ENCODE data around the gene FNBP1L.

The FNBP1L gene

DNA sequence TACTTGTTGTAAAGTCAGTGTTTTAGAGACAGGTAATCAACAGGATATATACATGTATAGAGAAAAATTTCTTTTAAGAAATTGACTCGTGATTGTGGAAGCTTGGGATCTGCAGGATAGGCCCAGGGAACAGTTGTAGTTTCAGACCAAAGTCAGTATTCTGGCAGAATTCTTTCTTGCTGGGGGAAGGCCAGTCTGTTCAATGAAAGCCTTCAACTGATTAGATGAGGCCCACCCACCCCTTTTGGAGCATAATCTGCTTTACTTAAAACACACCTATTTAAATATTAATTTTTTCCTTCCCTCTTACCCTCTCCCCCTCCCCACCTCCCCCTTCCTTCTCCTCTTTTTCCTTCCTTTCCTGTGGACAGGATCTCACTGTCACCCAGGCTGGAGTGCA is 48.0 kb downstream of the FNBP1L start:
- DNase-seq: no peak

DNA sequence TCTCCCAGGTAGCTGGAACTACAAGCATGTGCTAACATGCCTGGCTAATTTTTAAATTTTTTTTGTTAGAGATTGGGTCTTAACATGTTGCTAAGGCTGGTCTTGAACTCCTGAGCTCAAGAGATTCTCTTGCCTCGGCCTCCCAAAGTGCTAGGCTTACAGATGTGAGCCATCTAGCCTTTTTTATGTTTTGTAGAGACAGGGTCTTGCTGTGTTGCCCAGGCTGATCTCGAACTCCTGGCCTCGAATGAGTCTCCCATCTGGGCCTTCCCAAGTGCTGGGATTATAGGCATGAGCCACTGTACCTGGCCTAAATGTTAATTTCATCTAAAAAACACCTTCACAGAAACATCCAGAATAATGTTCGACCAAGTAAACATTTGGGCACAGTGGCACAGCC is 48.6 kb downstream of the FNBP1L start:
- no peak for DNase-seq

DNA sequence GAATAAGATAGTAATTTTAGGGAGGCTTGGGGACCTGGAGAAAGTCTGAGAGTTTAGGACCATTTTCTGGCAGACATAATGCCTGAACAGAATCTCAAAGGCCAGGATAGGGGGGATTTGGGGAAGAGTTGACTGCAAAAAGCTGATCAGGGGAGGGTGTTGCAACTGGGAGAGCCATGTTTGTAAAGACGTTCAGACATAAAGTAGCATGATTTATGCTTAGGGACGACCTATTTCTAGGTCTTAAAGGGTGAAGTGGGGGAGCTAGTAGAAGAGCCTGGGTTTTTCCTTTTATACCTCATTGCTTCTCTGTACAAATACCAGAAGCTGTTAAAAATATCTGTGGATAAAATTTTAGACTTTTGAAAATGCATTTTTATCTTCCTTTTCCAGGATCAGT is 51.2 kb downstream of the FNBP1L start:
- DNase-seq: no peak

DNA sequence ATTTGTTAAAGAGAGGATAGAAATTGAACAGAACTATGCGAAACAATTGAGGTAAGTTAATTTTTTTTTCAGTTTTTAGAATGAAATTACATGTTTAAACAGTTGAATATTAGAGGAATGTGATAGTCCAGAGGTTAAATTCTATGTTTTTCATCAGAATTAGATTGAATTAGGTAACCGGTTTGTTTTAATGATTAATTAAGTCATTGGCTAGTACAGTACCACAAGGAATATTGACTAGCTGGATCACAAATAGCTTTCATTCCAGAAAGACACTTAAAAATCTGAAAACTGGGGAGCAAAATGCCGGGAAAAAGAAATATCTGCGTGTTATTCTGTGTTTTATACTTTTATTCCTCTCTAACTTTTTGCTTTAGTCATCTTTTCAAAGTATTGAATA is 51.6 kb downstream of the FNBP1L start:
- DNase-seq: no peak

DNA sequence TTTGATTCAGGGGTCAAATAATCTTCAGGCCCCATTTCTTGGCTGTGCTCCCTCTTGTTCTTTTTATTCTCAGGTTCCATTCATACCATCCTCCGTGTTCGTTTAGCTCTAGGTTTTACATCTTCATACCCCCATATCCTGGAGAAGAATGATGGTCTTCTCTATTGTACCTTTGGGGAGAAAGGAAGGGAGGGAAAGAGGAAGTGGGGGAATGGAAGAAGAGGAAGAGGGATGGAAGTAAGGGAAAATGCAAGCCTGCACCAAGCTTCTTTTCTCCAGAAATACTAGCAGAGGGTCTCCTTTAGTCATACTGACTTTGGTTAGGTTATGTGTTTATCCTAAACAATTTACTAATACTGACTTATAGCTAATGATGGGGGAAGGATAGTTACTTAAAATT is 52.4 kb downstream of the FNBP1L start:
- no peak for DNase-seq

DNA sequence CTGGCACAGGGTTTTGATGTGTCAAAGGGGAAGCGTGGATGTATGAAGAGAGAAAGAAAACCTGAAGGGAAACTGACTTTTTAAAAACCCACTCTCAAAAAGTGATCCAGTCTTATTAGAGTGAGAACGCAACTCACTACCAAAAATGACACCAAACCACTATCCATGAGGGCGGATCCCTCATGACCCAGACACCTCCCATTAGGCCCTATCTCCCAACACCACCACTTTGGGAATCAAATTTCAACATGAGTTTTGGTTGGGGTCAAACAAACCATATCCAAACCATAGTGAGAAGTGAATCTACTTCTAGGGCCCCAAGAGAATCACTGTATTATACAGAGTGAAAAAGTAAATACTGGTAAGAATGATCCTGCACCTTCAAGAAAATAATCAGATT is 53.5 kb downstream of the FNBP1L start:
- no peak for DNase-seq

DNA sequence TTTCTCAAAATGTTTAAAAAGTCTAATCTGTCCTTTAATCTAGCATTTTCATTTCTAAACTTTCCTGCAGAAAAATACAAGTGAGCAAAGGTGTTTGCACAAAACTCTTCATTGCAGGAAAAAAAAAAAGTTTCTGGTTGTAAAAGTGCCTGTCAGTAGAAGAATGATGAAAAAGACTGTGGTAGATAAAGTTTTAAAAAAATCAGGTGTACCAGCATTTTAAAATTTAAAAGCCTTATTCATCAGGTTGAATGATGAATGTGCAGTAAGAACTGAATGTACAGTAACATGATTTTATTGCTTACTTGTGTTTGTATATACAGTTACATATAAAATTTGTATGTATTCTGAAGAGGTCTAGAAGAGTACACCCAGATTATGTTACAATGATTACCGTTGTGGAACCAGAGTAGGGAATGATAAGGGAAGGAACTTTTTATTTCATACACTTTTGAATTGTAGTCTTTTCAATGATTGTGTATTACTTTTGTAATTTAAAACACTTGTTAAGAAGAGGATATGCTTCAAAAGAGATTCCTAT is 54.0 kb downstream of the FNBP1L start:
- no peak for DNase-seq

DNA sequence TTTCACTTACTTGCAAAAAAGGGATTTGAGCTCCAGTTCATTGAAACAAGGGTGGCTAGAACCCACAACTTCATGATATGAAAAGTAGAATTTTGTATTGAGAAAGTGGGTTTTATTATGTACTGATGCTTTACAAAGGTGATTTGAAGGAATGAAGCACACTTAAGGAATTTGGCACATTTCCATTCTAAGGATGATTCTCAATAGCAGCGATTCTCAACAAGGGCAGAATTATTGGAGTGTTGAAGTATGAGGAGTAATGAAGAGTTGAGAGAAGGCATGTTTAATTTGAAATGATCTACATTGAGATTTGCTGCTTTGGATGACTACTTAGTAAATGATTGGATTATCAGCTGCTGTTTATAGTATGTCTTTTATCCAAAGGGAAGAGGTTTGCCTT is 54.7 kb downstream of the FNBP1L start:
- DNase-seq: no peak

DNA sequence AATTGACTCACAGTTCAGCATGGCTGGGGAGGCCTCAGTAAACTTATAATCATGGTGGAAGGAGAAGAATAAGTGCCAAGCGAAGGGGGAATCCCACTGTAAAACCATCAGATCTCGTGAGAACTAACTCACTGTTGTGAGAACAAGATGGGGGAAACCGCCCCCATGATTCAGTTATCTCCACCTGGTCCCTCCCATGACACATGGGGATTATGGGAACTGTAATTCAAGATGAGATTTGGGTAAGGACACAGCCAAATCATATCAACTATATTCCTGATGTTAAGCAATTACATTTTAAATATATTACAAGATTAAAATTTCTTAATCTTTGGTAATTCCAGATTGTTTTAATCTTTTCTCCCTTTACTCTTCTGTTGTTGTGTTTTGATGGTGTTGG is 55.2 kb downstream of the FNBP1L start:
- no peak for DNase-seq

DNA sequence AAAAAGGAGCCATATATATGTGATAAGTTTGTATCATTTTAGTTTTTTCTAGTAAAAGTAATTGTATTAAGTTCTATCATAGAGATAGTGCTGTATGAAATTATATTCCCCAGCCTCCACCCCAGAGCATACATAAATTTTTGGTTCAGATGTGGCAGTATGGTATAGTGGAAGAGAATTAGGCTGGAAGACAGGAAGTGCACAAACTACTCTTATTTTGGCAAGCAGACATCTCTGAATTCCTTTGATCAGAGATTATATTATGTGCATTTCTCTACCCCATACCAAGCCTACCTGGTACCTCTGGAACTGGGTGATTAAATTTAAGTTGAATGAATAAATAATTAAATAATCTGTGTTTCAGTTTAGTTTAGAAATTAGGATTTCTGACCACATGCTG is 55.9 kb downstream of the FNBP1L start:
- DNase-seq: no peak

DNA sequence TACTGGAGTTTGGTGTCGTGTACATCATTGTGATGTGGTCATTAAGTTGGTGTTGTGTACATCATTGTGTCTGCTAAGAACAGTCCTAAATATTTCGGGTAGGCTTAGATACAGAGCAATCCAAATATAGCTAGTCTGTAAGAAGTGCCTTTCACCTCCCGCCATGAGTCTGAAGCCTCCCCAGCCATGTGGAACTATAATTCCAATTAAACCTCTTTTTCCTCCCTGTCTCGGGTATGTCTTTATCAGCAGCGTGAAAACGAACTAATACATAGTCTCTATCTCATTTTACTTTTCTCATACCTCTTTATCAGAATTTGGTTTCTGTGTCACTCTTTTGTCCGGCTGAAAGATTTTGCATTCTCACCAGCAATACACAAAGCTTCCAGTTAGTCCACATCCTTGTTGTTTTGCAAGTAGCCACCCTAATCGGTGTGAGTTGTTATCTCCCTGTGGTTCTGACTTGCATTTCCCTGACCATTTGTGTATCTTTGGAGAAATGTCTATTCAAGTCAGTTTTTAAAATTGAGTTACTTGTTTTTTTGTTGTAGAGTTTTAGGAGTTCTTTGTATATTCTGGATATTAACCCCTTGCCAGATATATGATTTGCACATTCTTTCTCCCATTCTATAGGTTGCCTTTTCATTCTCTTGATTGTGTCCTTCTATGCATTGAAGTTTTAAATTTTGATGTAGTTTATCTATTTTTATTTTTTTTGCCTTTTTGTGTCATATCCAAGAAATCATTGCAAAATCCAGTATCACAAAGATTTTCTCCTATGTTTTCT is 56.5 kb downstream of the FNBP1L start:
- DNase-seq: no peak

DNA sequence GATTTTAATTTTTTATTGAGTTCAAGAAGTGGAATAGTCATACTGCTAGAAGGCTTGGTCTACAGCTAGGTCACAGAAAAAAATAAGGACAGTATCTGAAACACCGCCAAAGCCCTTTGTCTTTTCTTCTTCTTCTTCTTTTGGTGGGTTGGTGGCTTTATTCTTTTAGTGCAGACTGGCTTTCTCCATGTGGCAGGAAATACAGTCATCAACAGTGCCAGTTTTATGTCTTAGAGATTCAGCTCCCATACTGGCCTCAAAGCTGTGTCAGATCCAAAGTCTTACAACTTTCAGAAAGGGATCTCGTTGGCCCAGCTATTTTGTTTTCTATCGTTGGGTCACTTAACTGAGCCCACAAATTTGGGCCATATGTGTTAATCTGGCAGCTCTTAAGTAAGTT is 58.2 kb downstream of the FNBP1L start:
- DNase-seq: no peak

DNA sequence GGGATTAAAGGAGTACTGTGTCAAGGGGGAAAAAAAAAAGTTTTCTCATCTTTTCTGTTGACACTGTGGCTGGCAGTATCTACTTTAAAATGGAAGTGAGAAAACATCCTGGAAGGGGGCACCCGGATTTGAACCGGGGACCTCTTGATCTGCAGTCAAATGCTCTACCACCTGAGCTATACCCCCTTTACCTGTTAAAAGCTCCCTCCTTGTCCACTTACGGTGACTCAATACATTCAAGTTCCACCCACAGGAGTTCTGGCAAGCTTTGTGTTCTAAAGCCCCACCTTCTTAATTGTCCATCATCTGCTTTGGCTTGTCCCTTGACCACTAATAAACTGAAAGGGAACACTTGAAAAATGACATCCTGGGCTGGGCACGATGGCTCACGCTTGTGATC is 68.2 kb downstream of the FNBP1L start:
- no peak for DNase-seq

DNA sequence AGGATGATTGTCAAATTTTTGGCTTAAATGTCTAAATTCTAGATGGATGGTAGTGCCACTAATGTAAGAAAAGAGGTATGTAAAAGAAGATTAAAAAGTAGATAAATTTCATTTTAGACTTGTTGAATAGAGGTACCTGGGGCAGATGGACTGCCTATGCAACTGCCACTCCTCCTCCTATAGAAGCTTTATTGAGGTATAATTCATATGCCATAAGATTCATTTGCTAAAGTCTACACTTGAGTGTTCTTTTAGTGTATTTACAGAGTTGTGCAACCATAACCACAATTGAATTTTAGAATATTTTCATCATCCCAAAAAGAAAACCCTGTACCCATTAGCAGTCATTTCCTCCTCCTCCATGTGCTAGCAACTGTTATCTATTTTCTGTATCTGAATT is 70.6 kb downstream of the FNBP1L start:
- no peak for DNase-seq

DNA sequence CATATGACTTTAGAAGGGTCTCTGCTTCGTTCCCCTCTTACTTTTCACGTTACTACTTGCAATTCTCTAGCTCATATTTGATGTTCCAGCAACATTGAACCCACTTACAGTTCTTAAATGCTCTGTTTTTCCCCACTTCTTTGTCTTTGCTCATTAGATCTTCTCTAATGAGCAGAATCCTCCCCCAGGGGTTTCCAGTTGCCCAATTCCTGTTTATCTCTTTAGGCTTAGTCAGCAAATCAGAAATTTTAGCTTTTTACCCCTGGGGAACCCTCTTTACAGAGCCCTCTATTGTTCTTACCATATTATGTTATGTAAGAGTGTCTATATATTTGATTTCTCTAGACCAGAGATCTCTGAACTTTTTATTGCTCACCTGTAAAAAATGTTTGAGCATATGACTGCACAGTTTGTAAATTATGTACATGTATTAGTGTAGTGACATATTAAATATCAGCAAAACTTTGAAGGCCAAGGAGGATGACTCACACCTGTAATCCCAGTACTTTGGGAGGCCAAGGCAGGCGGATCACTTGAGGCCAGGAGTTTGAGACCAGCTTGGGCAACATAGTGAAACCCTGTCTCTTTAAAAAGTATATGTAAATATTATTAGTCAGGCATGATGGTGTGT is 71.4 kb downstream of the FNBP1L start:
- DNase-seq: no peak

DNA sequence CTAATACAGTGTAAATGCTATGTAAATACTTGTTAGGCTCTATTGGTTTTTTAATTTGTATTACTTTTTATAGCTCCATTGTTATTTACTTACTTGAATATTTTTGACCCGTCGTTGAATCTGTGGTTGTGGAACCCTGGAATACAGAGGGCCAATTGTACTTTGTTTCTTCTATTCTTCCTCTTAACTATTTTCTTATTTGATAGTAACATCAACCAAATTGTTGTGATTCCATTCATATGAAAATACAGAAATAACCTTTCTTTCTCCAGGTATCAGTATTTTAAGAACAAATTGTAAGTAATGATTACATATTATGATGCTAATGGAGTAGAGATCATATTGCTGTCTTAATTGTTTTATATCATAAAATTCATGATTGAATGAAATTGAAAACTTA is 73.7 kb downstream of the FNBP1L start:
- DNase-seq: no peak

DNA sequence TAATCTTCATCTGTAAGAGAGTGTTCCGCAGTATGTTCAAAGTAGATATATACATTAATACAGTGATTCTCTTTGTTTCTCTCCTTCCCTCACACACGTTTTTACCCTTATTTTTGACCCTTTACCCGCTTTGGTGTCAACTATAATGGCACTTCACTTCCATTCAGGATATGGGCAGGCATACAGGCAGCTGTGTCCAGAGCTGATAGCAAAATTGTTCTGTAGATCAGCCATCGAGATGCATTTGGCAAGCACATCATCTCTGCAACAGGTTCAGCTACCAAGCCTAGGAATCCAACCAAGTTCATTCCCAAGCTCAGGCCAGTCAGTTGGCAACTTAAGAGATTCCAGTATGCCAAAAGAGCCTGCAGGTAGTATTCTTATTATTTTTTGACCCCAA is 74.8 kb downstream of the FNBP1L start:
- no peak for DNase-seq

DNA sequence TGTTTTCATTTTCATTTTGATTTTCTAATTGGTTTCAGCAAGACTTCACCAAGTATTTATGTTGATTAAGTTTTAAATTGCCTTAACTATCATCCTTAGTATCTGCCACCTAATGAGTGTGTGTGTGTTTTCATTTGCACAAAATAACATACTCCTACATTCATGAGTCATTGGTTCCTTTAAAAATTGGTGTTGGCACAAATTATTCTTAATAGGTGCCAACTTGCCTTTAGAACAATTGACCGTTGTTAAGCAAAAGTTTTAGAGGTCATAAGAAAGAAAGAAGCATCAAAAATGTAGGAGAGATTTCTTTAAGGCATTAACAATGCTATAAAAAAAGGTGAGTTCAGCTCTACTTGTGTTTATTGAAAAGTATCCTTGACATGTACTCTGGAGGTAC is 77.5 kb downstream of the FNBP1L start:
- no peak for DNase-seq

DNA sequence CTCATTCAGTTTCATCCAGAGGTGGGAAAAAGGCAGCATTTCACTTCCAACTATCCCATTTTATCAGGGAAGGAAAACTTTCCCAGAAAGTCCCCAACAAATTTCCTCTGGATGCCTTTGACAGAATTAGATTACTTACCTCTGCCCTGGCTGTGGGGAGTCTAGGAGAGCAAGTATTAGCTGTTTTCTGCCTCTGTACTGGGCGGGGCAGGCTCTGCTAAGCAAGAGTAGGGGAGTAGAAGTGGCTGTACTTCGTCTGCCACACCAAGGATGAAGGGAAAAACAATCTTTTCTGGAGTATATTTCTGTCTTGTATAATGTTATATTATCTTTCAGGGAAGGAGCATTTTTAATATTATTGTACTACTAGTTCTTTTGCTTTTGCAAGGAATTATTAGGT is 78.5 kb downstream of the FNBP1L start:
- no peak for DNase-seq

DNA sequence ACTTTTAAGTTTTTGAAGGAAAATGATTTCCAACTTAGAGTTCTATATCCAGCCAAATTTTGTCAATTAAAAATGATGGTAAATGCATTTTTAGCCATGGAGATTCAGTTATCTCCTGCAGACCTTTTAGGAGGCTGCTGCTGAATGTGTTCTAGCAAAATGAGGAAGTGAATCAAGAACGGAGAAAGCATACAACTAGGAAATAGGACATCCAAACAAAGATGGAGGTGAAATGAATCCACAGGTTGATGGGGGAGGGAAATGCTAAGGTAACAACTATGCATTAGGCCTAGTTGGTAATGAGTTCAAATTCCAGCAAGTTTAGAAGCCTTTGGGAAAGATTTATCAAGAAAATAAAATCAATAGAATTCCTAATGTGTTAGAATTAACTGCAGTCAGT is 80.5 kb downstream of the FNBP1L start:
- no peak for DNase-seq

DNA sequence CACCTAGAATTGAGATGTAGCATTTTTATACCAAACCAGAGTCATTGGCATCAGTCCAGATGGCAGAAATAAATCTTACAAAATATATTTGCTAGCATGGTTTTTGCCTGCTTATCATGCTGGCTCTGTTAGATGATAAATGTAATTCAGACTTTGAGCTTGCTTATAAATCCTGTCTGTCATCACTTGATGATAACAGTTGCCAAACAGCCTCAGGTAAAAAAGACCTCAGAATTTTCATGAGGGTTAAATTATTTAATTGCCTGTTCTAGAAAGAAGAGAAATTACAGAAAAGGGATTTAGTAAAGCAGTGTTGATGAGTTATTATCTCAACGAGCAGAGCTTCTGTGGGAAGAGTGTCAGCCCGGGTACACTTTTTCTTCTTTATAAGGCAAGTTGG is 83.3 kb downstream of the FNBP1L start:
- no peak for DNase-seq

DNA sequence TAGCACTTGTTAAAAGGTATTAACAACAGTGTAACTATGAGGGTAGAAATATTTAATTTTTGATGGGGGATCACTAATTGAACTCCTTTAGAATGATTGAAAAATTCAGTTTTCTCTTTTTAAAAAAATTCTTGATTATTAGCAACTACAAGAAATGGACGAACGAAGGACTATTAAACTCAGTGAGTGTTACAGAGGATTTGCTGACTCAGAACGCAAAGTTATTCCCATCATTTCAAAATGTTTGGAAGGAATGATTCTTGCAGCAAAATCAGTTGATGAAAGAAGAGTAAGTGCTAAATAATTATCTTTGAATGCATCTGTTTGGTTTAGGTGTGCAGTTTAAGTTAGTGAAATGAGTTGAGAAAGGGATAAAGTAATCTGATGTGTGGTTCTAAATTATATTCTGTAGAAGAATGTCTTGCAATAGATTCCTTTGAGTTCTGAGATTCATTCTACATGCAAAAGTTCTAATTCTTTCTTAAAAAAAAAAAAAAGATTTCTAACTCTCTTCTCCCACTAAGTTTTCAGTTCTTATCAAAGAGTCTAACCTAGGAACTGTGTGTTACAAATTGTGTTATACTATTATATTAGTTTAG is 85.0 kb downstream of the FNBP1L start:
- DNase-seq: no peak

DNA sequence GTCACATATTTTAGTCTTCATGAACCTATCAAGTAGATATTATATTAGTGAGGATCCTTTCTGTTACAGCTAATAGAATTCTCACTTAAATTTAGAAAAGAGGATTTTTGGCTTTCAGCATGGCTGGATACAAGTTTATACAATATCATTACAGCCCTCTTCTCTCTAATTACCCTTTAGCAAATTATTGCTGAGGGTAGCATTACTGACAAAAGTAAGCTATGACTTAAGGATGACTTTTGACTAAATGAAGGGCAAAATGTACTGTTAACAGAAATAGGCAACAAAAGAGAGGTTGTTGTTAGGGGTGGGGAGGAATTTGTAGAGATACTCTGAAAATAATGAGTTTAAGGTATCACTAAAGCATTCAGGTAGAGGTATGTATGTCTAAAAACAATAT is 85.8 kb downstream of the FNBP1L start:
- no peak for DNase-seq

DNA sequence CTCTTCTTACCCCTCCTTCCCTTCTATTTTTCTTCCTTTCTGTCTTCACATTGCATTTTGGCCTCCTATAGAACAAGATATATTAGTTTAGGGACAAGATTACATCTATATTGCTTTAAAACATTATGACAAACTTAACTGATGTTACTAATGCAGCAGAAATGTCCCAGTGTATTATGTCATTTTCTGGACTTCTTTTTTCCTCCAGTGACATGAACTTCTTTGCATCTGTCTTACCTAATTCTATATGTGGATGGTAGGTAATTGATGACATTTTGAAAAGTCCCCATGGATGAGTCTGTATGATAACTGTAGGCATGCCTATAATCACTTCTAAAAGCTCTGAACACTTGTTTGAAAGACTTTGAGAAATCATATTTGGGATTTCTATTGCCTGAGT is 89.5 kb downstream of the FNBP1L start:
- no peak for DNase-seq
